ENCODE measurements around the gene RPTOR. TPM values are rescaled to one million over a fixed set of nuclear protein-coding genes. Genes with fewer than 3 reads are reported as not detected.

The RPTOR gene
- total RNA-seq, 4 donors from 2014 or later = 19.0 to 48.3 (median 27.3) TPM

GRCh38 chr17:80957461-80957941 is 412.9 kb downstream of the RPTOR start:
- Histone ChIP-seq H3K4me3 (no peak overlapping the region), H3K36me3 (no peaks in the 10 kb centered on the region), H3K9me3 (no peaks in the 10 kb centered on the region), H3K27ac (peak overlapping the region in 1 of 2 donors; percentile 92), H3K4me1 (peaks cover 10 to 30% of the 10 kb centered on the region in 2 donors), H3K27me3 (no peaks in the 10 kb centered on the region)
- TF ChIP-seq POLR2A (IDR thresholded peaks at IDR 0.05) (no peak), CTCF (IDR thresholded peaks at IDR 0.05) (no peak)
- peak in 1 of 2 donors; percentile 16 for DNase-seq
- intact Hi-C loops (cut with DNase I; ENCODE audit: low total_unique reads) = no loop called here

DNA sequence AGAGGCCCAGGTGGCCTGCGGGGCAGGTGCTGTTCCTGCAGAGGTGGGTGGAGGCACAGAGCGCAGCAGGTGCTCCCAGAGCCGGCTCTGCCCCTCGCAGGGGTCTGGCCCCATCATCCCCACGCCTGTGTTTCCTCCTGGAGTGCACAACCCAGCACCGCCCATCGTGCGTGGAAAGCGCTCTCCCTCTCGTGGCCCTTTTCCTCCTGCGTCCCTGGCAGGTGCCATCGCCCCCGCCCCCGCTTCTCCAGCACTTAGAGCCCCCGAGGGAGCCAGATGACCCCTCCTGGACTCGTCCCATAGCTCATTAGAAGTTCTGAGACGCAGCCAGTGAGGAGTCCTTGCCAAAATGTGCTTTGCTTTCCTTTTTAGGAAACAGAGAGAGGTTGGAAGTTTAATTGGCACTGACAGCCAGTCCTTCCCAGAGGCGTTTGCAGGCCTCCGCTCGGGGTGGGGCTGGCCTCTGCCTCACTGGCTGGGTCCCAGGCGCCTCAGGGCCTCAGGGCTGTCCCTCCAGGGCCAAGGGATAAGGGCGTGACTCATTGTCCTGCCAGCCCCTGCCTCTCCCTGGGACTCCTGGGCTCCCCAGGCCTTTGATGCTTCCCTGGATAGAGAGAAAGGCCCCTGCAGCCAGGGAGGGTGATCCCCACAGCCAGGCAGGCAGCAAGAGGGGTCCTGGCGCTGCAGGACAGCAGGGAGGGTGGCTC is 414.8 kb downstream of the RPTOR start:
- Histone ChIP-seq H3K4me3 (no peak overlapping the region), H3K4me1 (peaks cover 10 to 32% of the 10 kb centered on the region in 2 donors), H3K27me3 (no peaks in the 10 kb centered on the region), H3K36me3 (no peaks in the 10 kb centered on the region), H3K9me3 (no peaks in the 10 kb centered on the region), H3K27ac (peak overlapping the region; percentile 86 to 92)
- TF ChIP-seq CTCF (IDR thresholded peaks at IDR 0.05) (peak; percentile 22 to 44 (median 28)), POLR2A (IDR thresholded peaks at IDR 0.05) (no peak)
- DNase-seq = peak; percentile 93 to 95
- intact Hi-C loops (cut with DNase I; ENCODE audit: low total_unique reads) = loop anchor here (10.0 kb wide), 1 partner anchor 95 kb away; no protein-coding TSS in a partner anchor

DNA sequence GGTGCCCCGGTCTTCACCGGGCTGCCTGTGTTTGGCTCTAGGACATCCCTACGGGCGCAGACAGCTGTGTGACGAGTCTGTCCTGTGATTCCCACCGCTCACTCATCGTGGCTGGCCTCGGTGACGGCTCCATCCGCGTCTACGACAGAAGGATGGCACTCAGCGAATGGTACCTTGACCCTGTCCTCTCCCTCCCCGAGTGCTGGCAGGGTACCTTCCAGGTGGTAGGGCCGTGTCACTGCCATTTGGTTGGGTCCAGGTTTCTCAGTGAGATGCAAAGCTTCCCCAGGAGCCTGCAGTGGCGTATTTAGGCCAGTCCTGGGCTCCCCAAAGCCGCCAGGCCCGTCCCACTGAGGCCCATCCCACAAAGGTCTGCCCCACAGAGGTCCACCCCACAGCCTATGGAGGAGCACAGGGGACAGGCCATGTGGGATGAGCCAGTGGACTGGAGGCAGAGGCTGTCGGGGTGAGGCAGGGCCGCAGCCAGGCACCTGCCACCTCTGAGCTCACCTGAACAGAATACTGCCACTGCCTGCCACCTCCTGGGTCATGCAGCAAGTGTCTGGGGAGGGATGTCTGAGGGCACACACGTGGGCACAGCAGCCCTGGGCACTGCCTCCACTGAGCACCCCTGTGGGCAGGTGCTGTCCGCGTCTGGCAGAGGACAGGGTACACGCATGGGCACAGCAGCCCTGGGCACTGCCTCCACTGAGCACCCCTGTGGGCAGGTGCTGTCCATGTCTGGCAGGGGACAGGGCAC is 415.6 kb downstream of the RPTOR start:
- intact Hi-C loops (cut with DNase I; ENCODE audit: low total_unique reads) = loop anchor here (10.0 kb wide), 1 partner anchor 95 kb away; no protein-coding TSS in a partner anchor
- H3K4me3 ChIP-seq = no peak overlapping the region
- no peak for TF ChIP-seq CTCF (IDR thresholded peaks at IDR 0.05)
- no peak for TF ChIP-seq POLR2A (IDR thresholded peaks at IDR 0.05)

GRCh38 chr17:80960797-80961452 is 416.3 kb downstream of the RPTOR start:
- H3K9me3 ChIP-seq = no peaks in the 10 kb centered on the region
- intact Hi-C loops (cut with DNase I; ENCODE audit: low total_unique reads) = loop anchor here (10.0 kb wide), 1 partner anchor 96 kb away; no protein-coding TSS in a partner anchor
- H3K4me3 ChIP-seq = no peak overlapping the region
- peaks cover 10 to 32% of the 10 kb centered on the region in 2 donors for H3K4me1 ChIP-seq
- no peaks in the 10 kb centered on the region for H3K27me3 ChIP-seq
- no peaks in the 10 kb centered on the region for H3K36me3 ChIP-seq
- no peak for DNase-seq
- TF ChIP-seq CTCF (IDR thresholded peaks at IDR 0.05) (no peak), POLR2A (IDR thresholded peaks at IDR 0.05) (no peak)
- peak overlapping the region; percentile 86 to 92 for H3K27ac ChIP-seq

More for the DNA sequence above, 415.6 kb downstream of the RPTOR start:
- Histone ChIP-seq H3K27ac (peak overlapping the region; percentile 86 to 92), H3K27me3 (no peaks in the 10 kb centered on the region), H3K36me3 (no peaks in the 10 kb centered on the region), H3K4me1 (peaks cover 10 to 32% of the 10 kb centered on the region in 2 donors), H3K9me3 (no peaks in the 10 kb centered on the region)
- DNase-seq = no peak
